GM15510 (cell line): Measurements from ENCODE around the gene TTLL11.

Source experiments
- POLR2A ChIP-seq: IDR thresholded peaks from 3 replicates; pipeline ENCODE4 v1.6.1; 2011; ENCODE audit warnings: borderline replicate concordance; ENCODE audit not compliant: insufficient read length; ENCODE audit errors: extremely low read depth

The TTLL11 gene

GRCh38 chr9:121898856-121899255 lies 194.3 kb downstream of the TTLL11 start:
- no peak for TF ChIP-seq POLR2A

GRCh38 chr9:121897140-121897539 lies 196.0 kb downstream of the TTLL11 start:
- TF ChIP-seq POLR2A, result no peak

GRCh38 chr9:121896545-121896943 lies 196.6 kb downstream of the TTLL11 start:
- no peak for TF ChIP-seq POLR2A

GRCh38 chr9:121895818-121896544 lies 197.1 kb downstream of the TTLL11 start:
- TF ChIP-seq POLR2A, result no peak

GRCh38 chr9:121895358-121895757 lies 197.8 kb downstream of the TTLL11 start:
- no peak for TF ChIP-seq POLR2A

- TF ChIP-seq POLR2A, result no peak
Observed at GRCh38 chr9:121893786-121894185, 199.3 kb downstream of the TTLL11 start.

- TF ChIP-seq POLR2A, result no peak
Observed at GRCh38 chr9:121892706-121893105, 200.4 kb downstream of the TTLL11 start.

GRCh38 chr9:121890746-121891145 lies 202.4 kb downstream of the TTLL11 start:
- TF ChIP-seq POLR2A, result no peak

- TF ChIP-seq POLR2A, result no peak
Observed at GRCh38 chr9:121889990-121890563, 203.0 kb downstream of the TTLL11 start.

GRCh38 chr9:121888438-121888775 lies 204.7 kb downstream of the TTLL11 start:
- no peak for TF ChIP-seq POLR2A

- TF ChIP-seq POLR2A, result no peak
Observed at GRCh38 chr9:121887553-121888437, 205.3 kb downstream of the TTLL11 start.

GRCh38 chr9:121886759-121887485 lies 206.2 kb downstream of the TTLL11 start:
- no peak for TF ChIP-seq POLR2A

- no peak for TF ChIP-seq POLR2A
Observed at GRCh38 chr9:121885345-121885901, 207.7 kb downstream of the TTLL11 start.

GRCh38 chr9:121884057-121884541 lies 209.0 kb downstream of the TTLL11 start:
- no peak for TF ChIP-seq POLR2A
